LHCN-M2 (cell line): Measurements from ENCODE around the gene NEDD4. TPM values are rescaled to one million over a fixed set of nuclear protein-coding genes. Genes with fewer than 3 reads are reported as not detected.
"Not testable (repeated sequence)": the region's sequence is repeated elsewhere in the genome, so short reads cannot be mapped to it uniquely, and the experiment has no call there.

Experiments
- DNase-seq: peaks from one replicate; pipeline ENCODE4 v3.0.0-alpha.2; 2012; ENCODE audit warnings: low read depth
- total RNA-seq: library from RNA; depleted of rRNA; stranded (reverse); fragments of >200 nt; gene quantifications from 2 replicates; pipeline ENCODE4 v1.2.3, GENCODE V29; 2014

Gene NEDD4
- total RNA-seq, 1 experiment from 2014 or later = 80.0 TPM

DNA sequence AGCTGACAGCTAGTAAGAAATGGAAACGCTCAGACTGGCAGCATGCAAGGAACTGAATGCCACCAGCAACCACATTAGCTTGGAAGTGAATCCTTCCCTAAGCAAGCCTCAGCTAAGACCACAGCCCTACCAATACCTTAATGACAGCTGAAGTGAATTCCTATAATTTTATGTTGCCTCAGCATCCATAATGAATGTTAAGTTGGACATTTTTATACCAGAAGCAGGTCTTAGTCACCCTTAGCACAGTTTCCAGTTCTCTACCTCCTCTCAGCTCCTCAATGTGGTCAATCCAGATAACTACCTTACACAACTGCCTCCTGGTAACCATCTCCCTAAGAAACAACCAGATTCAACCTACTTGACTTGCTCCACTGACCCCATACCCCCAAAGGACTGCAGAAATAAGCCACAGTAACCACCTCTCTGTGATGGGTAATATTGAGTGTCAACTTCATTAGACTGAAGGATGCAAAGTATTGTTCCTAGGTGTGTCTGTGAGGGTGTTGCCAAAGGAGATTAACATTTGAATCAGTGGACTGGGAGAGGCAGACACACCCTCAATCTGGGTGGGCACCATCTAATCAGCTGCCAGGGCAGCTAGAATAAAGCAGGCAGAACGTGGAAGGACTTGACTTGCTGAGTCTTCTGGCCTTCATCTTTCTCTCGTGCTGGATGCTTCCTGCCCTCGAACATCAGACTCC, 33.5 kb downstream of the NEDD4 start:
- DNase-seq = peak; percentile 11

DNA sequence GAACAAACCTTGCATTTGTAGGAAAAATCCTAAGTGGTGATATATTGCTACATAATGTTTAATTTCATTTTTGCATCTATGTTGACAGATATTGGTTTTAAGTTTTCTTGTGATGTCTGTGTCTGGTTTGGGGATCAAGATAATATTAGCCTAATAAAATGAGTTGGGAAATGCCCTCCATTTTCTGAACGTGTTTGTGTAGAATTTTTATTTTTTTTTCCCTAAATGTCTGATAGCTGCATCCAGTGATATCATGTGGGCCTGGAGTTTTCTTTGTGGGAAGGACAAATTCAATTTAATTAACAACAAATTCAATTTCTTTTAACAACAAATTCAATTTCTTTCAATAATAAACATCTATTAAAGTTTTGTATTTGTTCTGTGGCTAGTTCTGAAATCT, 35.1 kb downstream of the NEDD4 start:
- no peak for DNase-seq

DNA sequence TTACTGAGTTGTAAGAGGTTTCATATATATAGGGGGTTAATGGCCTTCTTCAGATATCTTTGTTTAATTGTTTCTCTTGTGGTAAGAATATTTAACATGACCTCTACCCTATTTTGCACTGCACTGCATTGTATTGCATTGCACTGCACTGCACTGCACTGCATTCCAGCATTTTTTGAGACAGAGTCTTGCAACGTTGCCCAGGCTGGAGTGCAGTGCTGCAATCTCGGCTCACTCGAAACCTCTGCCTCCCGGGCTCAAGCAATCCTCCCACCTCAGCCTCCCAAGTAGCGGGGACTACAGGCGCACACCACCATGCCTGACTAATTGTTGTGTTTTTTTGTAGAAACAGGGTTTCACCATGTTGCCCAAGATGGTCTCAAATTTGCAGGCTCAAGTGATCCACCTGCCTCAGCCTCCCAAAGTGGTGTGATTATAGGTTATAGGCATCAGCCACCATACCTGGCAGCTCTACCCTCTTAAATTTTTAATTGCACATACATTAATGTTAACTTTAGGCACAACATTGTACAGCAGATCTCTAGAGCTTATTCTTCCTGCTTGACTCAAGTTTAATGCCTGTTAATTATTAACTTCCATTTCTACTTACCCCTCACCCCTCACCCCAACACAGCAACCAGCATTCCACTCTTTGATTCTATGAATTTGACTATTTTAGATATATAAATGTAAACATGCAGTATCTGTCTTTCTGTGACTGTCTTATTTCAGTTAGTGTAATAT, 38.4 kb downstream of the NEDD4 start:
- no peak for DNase-seq

DNA sequence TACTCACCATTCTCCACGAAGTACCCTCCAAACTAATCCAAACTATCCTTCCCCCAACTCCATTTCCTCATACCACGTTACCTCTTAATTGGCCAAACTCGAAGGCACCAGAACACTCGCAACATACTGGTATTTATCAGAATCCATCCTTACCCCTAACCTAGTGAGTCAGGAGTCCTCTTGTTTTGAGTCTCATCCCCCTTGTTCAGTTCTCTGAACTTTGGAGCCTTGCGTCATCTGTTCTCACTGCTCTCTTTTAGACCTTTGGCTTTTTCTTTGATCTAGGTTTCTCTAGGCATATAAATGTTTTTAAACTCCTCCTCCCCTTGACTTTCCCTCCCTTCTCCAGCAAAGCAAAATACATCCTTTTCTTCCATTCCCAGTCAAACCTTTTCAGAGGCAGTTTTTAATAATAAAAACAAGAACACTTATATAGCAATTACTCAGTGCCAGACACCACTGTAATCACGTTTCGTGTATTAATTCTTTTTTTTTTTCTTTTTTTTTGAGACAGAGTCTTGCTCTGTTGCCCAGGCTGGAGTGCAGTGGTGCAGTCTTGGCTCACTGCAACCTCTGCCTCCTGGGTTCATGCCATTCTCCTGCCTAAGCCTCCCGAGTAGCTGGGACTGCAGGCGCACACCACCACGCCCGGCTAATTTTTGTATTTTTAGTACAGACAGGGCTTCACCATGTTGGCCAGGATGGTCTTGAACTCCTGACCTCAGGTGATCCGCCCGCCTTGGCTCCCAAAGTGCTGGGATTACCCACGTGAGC, 40.7 kb downstream of the NEDD4 start:
- not testable (repeated sequence) for DNase-seq

DNA sequence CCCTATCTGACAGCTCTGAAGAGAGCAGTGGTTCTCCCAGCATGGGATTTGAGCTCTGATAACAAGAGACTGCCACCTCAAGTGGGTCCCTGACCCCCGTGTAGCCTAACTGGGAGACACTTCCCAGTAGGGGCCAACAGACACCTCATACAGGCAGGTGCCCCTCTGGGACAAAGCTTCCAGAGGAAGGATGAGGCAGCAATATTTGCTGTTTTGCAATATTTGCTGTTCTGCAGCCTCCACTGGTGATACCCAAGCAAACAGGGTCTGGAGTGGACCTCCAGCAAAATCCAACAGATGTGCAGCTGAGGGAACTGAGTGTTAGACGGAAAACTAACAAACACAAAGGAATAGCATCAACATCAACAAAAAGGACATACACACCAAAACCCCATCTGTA, 48.8 kb downstream of the NEDD4 start:
- not testable (repeated sequence) for DNase-seq

DNA sequence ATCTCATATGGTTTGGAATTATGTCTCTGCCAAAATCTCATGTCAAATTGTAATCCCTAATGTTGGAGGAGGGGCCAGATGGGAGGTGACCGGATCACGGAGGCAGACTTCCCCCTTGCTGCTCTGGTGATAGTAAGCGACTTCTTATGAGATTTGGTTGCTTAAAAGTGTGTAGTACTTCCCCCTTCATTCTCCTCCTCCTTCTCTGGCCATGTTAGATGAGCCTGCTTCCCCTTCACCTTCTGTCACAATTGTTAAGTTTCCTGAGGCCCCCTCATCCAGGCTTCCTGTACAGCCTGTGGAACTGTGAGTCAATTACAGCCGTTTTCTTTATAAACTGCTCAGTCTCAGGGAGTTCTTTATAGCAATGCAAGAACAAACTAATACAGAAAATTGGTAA, 51.1 kb downstream of the NEDD4 start:
- no peak for DNase-seq

DNA sequence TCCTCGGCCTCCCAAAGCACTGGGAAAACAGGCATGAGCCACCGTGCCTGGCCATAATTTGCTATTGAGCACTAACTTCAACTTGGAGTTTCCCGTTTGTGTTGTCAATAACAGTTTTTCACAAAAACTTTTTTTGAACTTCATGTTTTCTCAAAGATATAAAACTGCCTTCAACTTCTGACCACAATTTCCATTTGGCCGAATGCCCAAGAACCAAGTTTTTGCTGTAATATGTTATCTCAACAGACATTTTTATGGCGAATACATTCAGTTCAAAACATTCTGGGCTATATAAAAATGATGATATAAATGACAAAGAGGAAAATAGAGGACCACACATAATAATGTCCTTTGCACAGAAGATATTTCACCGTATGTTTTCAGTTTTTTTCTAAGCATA, 56.4 kb downstream of the NEDD4 start:
- DNase-seq = peak; percentile 69

DNA sequence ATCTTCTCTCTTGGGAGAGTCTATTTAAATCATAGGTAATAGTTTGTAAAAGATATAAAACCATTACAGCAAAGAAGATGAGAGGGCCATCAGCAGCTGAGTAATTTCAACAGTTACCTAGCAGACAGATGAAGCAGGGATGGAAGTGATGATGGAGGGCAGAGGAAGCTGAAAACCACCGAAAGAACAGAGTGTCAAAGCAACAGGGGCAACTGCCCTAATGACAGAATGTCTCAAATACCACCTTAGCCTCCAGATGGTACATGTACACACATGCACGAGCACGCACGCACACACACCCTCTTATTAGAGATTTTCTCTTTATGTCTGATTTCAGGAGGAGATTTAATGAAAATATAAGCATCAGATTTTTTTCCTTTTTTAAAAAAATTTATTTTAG, 64.5 kb downstream of the NEDD4 start:
- DNase-seq = no peak

DNA sequence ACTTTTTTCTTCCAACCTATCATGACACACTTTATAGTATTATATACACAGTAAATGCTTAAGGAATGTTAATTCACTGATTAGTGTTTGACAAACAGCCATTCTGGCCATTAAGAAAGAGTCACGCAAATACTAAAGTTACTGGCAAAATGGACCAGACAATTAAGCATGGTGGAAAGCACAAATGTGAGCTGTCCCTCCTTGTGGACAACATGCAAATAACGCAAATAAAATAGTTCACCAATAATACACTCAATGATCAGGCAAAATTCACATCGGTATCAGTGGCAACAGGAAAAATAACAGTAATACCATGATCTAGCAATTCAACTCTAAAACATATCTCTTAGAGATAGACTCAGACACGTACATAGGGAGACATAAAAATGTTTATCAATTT, 71.7 kb downstream of the NEDD4 start:
- DNase-seq = no peak

DNA sequence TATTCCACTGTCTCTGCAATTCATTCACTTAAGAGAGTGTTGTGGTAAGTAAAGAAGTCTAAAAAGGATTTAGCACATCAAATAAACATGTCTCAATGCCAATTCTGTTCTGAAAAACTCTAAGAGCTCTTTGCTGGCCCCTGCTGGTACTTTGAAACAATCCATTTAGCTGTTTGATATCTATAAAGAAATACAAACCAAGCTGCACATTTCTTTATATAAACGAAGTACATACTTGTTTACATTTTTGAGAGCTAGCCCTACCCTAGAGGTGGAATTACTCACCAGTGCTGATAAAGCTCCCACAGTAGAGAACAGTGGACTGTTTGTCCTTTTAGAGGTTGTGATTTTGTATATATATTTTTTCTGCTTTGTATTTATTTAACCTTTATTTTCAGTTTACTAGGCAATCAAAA, 75.5 kb downstream of the NEDD4 start:
- DNase-seq = peak; percentile 90

DNA sequence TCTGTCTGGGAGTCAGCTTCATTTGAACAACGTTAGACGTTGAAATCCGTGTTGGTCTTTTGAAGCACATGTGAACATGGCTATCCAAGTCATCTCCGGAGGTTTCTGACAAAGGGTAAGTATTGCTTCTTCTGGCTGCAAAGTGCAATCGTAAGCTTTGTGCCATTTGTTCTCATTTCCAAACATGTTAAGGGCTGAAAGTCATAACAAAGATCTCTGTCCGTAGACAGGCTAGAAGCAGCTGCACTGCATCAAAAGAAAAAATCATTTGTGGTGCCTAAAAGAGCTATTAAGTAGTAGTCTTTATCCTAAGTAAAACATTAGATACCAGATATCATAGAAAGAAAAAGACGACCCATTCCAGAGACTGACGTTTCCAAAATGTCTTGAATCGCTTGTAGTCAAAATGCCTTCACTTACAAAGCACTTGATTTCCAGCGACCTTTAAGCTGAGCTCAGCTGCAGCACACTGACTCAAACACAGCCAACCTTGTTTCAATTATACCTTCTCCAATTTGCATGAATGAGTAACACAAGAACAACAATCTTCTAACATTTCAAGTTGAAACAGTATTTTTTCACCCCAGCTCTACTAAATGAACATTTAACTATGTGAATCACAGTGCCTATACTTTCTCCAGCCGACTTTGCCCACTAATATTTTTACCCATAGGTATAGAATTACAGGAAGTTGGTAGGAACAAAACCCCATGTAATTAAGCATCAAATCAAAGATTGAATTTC, 76.6 kb downstream of the NEDD4 start:
- peak; percentile 69 for DNase-seq

DNA sequence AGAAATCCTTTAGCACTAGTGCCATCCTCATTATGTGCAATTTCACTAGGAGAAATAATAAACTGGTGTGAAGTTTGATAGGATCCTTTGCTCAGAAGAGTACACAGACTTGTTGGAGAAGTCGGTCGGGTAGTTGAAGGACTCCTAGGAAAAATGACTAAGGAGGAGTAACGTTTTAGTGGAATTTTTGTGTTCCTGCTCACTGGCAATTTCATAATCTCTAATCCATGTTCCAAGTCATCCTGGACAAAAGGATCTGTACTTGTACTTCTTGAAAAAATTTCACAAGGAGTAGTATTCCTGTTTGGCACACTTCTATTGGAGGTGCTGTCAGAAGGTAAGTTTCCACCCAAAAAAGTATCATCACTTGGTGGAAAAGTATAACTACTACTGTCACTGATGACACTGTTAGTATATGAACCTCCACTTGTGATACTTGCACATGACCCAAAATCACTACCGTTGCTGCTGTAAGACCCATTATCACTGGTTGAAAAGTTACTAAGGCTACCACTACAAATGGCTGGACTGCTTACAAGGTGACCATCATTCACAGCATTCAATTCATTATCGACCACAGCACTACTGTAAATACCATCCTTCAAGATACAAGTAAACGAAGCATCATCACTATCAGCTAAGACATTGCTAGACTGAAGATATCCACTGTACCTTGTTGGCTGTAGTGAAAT, 77.4 kb downstream of the NEDD4 start:
- DNase-seq = peak; percentile 67

DNA sequence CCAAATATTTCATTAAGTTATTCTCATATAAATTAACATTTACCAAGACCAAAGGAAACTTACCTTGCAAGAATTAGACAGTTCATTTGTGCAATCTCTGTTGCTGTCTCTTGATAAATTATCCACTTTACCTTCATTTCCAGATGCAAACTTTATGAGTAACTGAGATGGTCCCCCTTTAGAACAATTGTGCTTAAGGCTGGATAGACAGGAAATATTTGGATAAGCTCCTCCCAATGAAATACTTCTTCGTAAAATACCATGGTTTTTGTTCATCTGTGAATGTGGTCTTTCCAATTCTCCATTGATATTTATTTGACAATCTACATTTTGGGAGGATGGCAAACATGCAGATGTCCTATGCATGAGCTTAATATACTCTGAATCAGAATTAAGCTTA, 78.2 kb downstream of the NEDD4 start:
- peak; percentile 60 for DNase-seq

DNA sequence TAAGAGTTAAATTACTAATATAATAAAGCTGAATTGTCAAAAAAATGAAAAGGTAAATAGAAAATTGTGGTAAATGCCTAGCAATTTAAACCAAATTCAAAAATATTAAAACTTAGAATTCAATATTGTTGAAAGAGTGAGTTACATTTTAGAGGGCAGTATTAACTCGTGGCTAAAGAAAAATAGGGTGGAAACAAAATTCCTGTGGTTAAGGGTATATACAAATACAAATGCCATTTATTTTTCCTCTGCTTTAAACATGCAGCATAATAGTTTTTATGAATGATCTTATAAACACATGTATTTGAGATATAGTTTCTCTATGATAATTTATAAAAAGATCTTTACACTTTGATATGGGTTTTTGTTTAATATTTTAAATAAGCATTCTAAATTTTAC, 79.0 kb downstream of the NEDD4 start:
- DNase-seq = no peak

DNA sequence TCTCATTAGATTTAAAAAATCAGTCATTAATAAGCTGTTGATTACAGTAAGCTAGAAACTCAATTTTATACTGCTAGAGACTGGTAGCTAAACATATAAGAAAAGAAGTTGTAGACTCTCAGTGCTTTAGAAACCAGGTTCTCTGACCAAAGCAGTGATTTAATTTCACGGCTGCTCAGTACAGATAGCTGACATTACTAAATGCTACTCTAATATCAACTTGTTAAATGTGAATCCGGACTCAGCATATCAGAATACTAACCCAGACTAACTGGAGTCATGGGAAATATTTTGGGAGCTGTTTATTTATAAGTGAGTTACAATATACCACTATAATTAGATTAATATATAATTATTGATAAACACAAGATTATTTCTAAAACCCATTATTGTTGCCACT, 80.4 kb downstream of the NEDD4 start:
- no peak for DNase-seq

DNA sequence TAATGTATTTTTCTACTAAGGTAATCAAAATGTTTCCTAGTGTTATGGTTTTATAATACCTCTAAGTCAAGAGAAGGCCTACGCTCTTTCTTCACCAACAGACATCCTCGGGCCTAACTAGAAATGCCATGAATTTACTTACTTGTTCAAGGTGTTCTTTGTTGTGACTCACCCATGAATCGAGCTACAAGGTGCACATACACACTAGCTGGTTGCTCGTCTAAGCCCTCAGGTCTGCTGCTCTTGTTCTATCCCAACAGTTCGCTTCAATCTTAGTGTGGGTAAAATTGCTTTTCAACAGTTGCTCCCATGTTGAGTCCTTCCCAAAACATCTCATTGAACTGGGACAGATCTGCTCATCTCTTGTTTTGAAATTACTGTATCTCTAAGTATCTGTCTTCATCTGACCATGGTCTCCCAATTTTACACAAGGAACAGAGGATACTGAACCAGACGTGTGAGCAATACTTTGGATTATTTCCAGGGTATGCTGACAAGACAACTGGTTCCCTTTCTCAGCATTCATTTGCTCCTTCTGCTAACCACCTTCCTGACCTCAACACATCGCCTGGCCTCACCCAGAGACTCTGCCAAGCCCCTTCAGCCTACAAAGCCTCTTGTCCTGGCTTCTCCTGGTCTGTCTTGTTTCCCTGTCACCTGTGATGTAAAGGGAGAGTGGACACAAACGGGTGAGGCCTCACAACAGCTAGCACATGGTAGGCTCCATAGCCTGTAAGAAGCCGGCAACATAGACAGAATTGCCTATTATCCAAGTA, 84.2 kb downstream of the NEDD4 start:
- DNase-seq = peak; percentile 92

DNA sequence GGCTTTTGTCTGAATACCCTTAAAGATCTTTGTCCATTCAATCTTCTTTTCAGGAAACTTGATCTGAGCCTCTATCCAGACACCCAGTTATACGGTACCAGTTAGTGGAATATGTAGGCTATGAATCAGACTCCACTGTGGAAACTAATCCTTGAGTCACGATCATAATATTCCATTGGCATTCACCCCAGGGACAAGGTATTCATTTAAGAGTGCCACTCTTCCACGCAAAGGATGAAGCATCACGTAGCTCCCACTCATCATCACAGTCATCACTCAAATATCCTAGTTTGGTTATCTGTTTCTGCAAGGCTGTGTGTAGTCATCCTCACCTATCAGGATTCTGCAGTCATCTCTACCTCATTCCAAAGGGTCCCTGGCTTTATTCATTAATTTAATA, 85.6 kb downstream of the NEDD4 start:
- DNase-seq = peak; percentile 99

DNA sequence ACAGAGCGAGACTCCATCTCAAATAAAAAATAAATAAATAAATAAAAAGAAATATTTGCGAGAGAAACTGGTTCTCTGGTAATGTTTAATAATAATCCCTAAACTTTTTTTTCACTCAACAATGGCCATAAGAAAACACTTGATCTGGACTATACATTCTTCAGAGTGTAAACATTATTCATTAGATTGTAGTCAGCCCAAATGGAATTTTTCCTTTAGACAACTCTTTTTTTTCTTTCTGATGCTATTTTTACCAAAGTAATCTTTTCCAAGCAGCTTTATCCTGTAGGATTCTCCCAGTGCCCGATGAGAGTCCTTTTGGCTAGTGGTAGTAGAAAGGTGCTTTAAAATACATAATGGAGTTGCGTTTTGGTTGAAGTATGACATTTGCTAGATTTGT, 90.4 kb downstream of the NEDD4 start:
- no peak for DNase-seq

DNA sequence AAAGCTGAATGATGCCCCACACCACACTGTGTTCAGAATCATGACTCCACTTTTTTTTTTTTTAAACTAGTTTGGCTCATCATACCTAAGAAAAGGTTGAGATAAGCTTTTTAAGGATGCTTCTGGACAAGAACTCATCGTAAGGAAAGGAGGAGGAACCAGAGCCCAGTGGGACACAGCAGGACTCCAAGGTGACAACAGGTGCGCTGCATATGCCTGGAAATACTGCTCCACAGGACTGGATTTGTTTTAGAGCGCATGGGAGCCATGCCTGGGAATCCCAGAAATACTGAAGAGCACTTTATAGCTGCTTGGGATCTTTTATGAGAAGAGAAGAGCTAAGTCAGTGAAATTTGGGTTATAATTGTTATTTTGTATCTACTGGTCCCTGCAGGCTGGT, 93.4 kb downstream of the NEDD4 start:
- DNase-seq = no peak

DNA sequence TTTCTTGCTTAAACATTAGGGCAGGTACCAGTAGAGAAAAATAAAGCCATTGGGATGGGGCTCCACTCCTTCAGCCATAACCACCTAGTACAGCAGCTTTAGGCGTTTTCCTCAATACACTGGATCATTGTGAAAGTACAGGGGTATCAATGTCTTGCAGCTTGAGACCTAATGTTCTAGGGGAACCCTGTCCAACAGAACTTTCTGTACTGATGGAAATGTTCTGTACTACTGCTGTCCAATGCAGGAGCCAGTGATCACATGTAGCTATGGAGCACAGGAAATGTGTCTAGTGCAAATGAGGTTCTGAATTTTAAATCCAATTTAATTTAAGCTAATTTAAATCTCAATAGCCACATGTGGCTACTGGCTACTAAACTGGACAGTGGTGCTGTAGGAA, 93.9 kb downstream of the NEDD4 start:
- DNase-seq = no peak
